OCI-M2 (cell line): ENCODE data around the gene OR51G2.
A peak's percentile ranks its signal among the peaks of the same experiment; 100 is the strongest.
"Not testable (repeated sequence)": the region's sequence is repeated elsewhere in the genome, so short reads cannot be mapped to it uniquely, and the experiment has no call there.

ENCODE experiments used
- DNase-seq: peaks from one replicate; lab custom pipeline; 2025; ENCODE audit not compliant: unreplicated experiment; lab: John Stamatoyannopoulos, UW

OR51G2 gene

DNA sequence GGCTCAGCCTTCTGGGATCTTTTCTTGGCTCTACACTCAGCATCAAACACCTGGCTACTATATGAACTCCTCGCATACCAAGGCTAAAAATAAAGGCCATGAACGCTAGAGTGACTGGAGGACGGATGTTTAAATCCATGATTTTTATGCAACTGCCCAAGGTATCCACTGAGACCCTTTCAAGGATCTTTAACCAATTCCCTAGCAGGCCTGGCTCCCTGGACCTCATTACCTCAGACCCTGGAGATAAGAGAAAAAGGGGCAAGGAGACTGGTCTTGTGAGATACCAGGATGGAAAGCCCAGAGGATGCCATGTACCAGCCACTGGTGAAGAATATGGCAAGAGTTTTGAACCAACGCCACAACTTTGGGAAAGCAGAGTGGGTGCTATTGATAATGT is at the start of gene OR51G2:
Gene OR51G2, minus strand, starts transcription at position 101 of the 400 bp plus-strand sequence. CDS start 3,687 bp downstream, outside the sequence.
- DNase-seq = no peak

- no peak for DNase-seq
These were observed 43.7 kb upstream of the OR51G2 start for GRCh38 chr11:4962816-4963215.

GRCh38 chr11:4960877-4961276 is 41.7 kb upstream of the OR51G2 start:
- DNase-seq = no peak

DNA sequence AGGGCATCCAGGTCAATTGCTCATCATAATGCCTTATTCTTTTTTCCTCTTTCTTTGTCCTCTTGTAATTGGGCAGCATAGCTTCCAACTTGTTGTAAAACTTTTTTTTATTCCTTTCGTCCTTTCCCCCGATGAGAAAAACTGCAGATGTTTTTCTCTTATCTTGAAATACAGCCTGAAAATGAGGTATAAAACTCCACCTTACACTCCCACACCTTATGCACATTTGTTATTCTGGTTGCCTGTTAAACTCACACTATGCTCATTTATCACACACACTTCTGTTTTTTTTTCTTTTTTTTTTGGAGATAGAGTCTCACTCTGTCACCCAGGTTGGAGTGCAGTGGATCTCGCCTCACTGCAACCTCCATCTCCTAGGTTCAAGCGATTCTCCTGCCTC is 38.2 kb upstream of the OR51G2 start:
- DNase-seq = no peak

GRCh38 chr11:4955613-4956012 is 36.5 kb upstream of the OR51G2 start, which contains the start of gene OR51A2:
Gene OR51A2, minus strand, starts transcription at chr11:4955713. Its CDS starts 0 bp downstream, at chr11:4955713.
- not testable (repeated sequence) for DNase-seq

GRCh38 chr11:4947505-4947904 is 28.4 kb upstream of the OR51G2 start, which contains the start of gene OR51A4:
Gene OR51A4, minus strand, starts transcription at chr11:4947605. Its CDS starts 505 bp downstream, at chr11:4947100.
- DNase-seq = no peak

- no peak for DNase-seq
These were observed 17.6 kb upstream of the OR51G2 start for GRCh38 chr11:4936745-4937144.

GRCh38 chr11:4932751-4933150 is 13.6 kb upstream of the OR51G2 start:
- DNase-seq = no peak

DNA sequence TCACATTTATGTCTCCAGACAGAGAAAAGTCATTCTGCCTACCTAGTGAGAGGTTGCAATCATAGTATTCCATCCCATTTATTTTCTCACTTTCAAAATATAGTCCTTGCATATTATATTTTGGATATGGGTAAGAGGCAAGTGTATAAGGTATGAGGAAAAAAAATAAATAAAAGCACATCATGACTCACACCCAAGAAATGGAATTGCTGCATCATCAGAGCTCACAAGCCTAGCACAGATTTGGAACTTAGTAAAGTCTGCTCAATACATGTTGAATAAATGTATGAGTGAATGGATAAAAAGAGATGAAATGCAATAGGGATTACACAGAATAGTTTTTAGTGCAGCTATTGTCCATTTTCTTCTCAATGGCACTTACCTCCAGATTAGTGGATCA is 7.5 kb upstream of the OR51G2 start:
- DNase-seq = no peak

DNA sequence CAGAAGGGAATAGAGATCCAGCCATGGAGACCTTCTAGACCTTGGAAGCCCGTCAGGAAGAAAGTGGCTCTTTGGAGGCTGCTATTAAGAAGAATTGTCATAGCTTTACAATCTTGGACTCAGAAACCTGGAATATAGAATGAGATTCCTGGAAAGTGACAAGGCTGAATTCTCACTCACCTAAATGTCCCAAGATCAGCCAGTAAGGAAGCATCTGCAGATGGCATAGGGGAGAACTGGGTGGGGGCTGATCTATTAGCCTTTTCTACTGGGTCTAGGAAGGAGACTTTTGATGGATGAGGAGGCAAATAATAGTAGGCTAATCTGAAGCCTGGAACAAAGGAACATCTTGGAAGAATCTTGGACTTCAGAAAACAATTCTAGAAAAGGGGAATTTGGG is 5.1 kb upstream of the OR51G2 start, which contains the start of gene OR51G1:
Gene OR51G1, minus strand, starts transcription at position 101 of the 400 bp plus-strand sequence. Its CDS starts 0 bp downstream, at position 101.
- no peak for DNase-seq

DNA sequence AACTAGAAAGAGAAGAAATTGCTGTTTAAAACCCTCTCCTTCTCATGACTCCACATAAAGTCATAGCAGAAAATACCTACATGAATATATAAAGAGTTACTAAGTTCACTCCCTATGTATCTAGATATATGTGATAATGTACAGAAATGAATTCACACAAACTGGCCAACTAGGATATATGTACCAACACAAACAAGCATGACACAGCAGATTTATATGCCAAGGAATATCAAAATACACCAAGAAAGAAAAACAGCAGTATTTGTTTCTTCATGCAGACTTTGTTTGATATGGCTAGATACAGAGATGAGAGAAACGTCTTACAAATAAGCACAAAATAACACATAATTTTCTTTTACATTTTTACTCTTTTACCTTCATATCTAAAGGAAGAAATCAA is 3.2 kb upstream of the OR51G2 start:
- DNase-seq = no peak

GRCh38 chr11:4921796-4922195 is 2.6 kb upstream of the OR51G2 start:
- no peak for DNase-seq

DNA sequence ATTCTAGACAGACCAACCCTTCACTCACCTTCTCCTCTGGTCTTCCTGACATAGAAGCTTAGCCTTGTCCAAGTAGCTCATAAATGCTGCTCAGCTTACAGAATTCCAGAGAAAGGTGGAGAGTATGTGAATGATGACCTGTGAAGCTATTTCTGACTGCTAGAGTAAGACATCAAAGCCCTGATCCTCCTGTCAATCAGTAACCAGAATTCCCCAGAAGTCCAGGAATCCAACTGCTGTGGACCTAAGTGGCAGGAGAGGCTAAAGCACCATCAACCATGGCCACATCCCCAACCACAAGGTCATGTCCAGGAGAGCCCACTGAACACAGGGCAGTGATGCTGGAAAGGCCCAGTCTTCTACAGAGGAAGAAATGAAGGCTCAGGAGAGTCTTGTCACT is 2.6 kb downstream of the OR51G2 start:
- DNase-seq = no peak

DNA sequence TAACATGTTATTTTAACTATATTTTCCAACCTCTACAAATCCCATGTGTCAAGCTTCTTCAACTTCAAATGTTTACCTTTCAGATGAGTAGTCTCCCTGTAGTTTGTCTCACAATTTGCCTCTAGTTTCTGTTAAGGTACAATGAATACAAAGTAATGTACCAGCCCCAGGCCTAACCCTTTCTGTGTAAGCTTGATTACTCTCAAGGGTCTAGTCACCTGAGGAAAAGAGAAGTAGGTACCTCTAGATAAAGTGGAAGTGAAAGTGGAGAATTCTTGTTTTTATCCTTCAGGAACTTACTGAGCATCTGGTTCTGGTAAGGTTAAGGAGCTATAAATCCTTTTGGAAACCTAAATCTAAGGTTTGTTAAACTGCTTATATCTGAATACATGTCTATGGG is 15.7 kb downstream of the OR51G2 start, which contains the start of gene OR51A7:
Gene OR51A7, plus strand, starts transcription at position 300 of the 400 bp plus-strand sequence. CDS start 3,587 bp downstream, outside the sequence.
- no peak for DNase-seq

GRCh38 chr11:4891996-4892640 is 27.0 kb downstream of the OR51G2 start:
- DNase-seq = no peak

DNA sequence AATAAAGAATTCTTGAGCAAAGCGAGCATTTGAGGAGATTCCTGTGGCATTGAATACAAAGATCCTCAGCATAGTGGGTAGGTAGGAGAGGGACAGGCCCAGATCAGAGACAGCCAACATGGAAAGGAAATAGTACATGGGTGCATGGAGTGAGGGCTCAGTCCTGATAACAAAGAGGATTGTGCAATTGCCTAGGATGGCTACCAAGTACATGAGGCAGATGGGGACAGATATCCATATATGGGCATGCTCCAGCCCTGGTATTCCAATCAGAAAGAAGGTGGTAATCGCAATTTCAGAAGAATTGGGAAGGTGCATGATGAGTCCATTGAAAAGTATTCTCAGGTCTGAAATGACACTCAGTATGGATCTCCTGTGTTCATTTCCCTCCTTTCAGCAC is 28.9 kb downstream of the OR51G2 start:
- no peak for DNase-seq

DNA sequence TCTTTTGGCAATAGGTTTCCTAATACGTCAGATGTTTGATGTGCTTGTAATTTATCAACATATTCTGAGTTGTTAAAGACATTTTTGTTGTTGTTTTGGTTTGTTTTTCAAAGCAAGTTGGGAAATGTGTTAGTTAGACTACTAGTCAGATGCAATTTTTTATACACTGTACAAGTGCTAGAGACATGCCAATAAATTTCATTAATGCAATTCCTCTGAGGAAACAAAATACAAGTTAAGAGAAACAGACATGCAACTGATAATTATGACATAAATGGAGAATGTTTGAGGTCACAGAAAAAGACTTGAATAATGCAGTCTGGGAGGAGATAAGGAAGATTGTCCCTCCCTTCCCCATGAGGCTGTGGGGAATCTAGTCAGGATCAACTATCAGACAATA is 31.6 kb downstream of the OR51G2 start:
- no peak for DNase-seq

DNA sequence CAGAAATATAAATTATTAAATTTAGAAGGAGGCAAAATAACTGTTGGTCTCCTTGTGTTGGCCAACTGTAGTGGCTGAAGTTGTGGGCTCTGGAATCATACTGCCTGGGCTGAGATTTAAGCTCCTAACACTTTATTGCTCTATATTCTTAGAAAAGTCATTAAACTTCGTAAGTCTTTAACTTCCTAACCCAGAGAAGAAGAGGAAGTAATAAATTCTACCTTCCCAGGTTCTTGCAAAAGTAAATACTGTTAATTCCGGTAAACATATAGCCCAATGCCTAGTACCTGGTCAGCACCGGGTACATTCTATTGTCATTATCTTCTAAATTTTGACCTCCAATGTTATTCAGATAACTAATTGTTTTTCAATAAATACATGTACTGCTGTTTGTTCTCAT is 33.0 kb downstream of the OR51G2 start:
- DNase-seq = no peak

DNA sequence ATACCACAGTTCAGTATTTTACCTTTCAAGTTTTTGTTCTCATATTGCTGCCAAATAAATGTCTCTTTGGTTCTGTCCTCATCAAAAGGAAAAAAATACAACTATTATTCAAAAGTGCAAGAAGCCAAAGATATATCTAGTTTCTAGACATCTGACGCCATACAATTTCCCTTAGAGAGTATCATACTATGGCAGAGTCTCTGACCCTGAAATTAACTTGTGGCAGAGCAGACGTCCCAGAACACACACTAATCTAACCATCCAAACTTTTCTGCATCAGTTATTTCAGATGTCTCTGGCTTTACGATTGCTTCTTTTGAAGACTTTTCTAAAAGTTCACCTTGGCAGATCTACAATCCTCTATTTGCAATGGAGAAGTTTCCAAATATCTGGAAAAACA is 34.8 kb downstream of the OR51G2 start:
- DNase-seq = no peak

DNA sequence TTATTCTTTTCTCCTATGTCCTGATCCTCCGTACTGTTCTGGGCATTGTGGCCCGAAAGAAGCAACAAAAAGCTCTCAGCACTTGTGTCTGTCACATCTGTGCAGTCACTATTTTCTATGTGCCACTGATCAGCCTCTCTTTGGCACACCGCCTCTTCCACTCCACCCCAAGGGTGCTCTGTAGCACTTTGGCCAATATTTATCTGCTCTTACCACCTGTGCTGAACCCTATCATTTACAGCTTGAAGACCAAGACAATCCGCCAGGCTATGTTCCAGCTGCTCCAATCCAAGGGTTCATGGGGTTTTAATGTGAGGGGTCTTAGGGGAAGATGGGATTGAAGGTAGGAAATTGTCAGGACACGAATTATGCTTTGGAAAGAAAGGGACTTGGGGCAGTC is 36.6 kb downstream of the OR51G2 start:
- DNase-seq = no peak

GRCh38 chr11:4881860-4882500 is 37.2 kb downstream of the OR51G2 start, which contains the start of gene OR51T1:
Gene OR51T1, plus strand, starts transcription at chr11:4881900. Its CDS starts 0 bp downstream, at chr11:4881900.
- peak; percentile 61 for DNase-seq

- DNase-seq = no peak
These were observed 38.0 kb downstream of the OR51G2 start for GRCh38 chr11:4881188-4881587.
